AML-193 (cell line): ENCODE data around the gene SOX8.

Experiments used
- DNase-seq, 2 experiments: peaks; one replicate each; lab custom pipeline; 2025; lab: John Stamatoyannopoulos, UW

Gene SOX8

GRCh38 chr16:974001-974601, 7.5 kb upstream of the SOX8 start:
- no peak for DNase-seq

GRCh38 chr16:974611-975261, 6.8 kb upstream of the SOX8 start:
- DNase-seq = no peak

GRCh38 chr16:975291-975690, 6.3 kb upstream of the SOX8 start:
- no peak for DNase-seq

GRCh38 chr16:976389-976931, 5.1 kb upstream of the SOX8 start:
- no peak for DNase-seq

GRCh38 chr16:977081-977701, 4.4 kb upstream of the SOX8 start:
- no peak for DNase-seq

- no peak for DNase-seq
These were observed 3.7 kb upstream of the SOX8 start for GRCh38 chr16:977896-978295.

- no peak for DNase-seq
These were observed 3.2 kb upstream of the SOX8 start for GRCh38 chr16:978403-978802.

GRCh38 chr16:979147-979546, 2.4 kb upstream of the SOX8 start:
- DNase-seq = no peak

GRCh38 chr16:979859-980594, 1.5 kb upstream of the SOX8 start:
- DNase-seq = no peak

- DNase-seq = no peak
These were observed 1.0 kb upstream of the SOX8 start for GRCh38 chr16:980595-980854.

- no peak for DNase-seq
These were observed 824 bp downstream of the SOX8 start for GRCh38 chr16:982145-983043.

GRCh38 chr16:983044-984030, 1.8 kb downstream of the SOX8 start:
- DNase-seq = no peak

GRCh38 chr16:984121-984694, 2.6 kb downstream of the SOX8 start:
- DNase-seq = no peak

- no peak for DNase-seq
These were observed 3.4 kb downstream of the SOX8 start for GRCh38 chr16:984736-985636.

- no peak for DNase-seq
These were observed 4.3 kb downstream of the SOX8 start for GRCh38 chr16:985646-986400.

GRCh38 chr16:986411-986810, 4.8 kb downstream of the SOX8 start:
- DNase-seq = no peak

- DNase-seq = no peak
These were observed 5.5 kb downstream of the SOX8 start for GRCh38 chr16:986925-987582.

GRCh38 chr16:987906-988305, 6.3 kb downstream of the SOX8 start:
- DNase-seq = no peak
